HepG2 (cell line): ENCODE measurements around the gene PTPRM. TPM values are rescaled to one million over a fixed set of nuclear protein-coding genes. Genes with fewer than 3 reads are reported as not detected.

Experiments
- ATAC-seq: fragments of 200-7000 bp; cut with Tn5 transposase; 3 replicates; pipeline ENCODE4 v1.9.1; 2020; ENCODE audit warnings: mild to moderate bottlenecking, moderate library complexity
- BruUV-seq: library from RNA; stranded (reverse); fragments of 400-500 nt; replicated peaks from 2 replicates; lab custom pipeline; 2021; lab: Mats Ljungman, UMichigan
- CTCF ChIA-PET: fragments of 300-600 bp; formaldehyde crosslinking; extraction: SDS; loops from one replicate; lab custom pipeline; 2021; ENCODE audit warnings: low total read pairs, inconsistent platforms, low intra/inter-chr PET ratio; lab: Yijun Ruan, JAX
- POLR2A ChIA-PET: fragments of 350-600 bp; sonication (Branson Sonifier 250); formaldehyde crosslinking; loops from one replicate; lab custom pipeline; 2020; ENCODE audit warnings: antibody characterized with exemption, inconsistent platforms; lab: Yijun Ruan, JAX
- DNase-seq: peaks from one replicate; pipeline ENCODE4 v3.0.0-alpha.2; 2015; ENCODE audit warnings: low spot score
- FAIRE-seq: peaks from 3 replicates; lab custom pipeline; 2011; peaks lifted over from hg19 to GRCh38; lab: Jason Lieb, UNC
- H2AFZ ChIP-seq: one replicate; pipeline ENCODE4 v1.6.1; 2011; ENCODE audit warnings: low read length, inconsistent platforms
- H3K27ac ChIP-seq: fragments of 300-600 bp; 3 replicates; pipeline ENCODE4 v1.8.0; 2011; ENCODE audit warnings: mixed run types, mild to moderate bottlenecking, mixed read lengths, low read length, inconsistent platforms; ENCODE audit not compliant: insufficient read depth; ENCODE audit errors: extremely low read length
- H3K27me3 ChIP-seq, 2 experiments: fragments of 200-600 bp in 1 of 2; 2 replicates in 1 of 2; 3 replicates in 1 of 2; pipeline versions ENCODE4 v1.6.0 to v1.8.0; 2011; ENCODE audit warnings: low read length in 2 of 2, mild to moderate bottlenecking in 2 of 2, moderate library complexity in 2 of 2, inconsistent platforms in 1 of 2; ENCODE audit not compliant: insufficient read depth in 2 of 2, control insufficient read depth in 1 of 2
- H3K36me3 ChIP-seq, 2 experiments: fragments of 200-600 bp in 1 of 2; replicated peaks in 1 of 2; 2 replicates in 1 of 2; 3 replicates in 1 of 2; pipeline versions ENCODE4 v1.5.1 to v1.8.0; 2011; ENCODE audit warnings: low read length in 2 of 2, inconsistent platforms in 1 of 2; ENCODE audit not compliant: insufficient read depth in 2 of 2, control insufficient read depth in 1 of 2
- H3K4me1 ChIP-seq: 2 replicates; pipeline ENCODE4 v1.5.1; 2012; ENCODE audit warnings: low read length, inconsistent platforms; ENCODE audit not compliant: insufficient read depth
- H3K4me2 ChIP-seq: 2 replicates; pipeline ENCODE4 v1.6.0; 2011; ENCODE audit warnings: low read depth, low read length, inconsistent platforms
- H3K4me3 ChIP-seq, 3 experiments: fragments of 200-600 bp in 1 of 3; sonication (generic), shearing (Covaris generic) in 1 of 3; replicated peaks in 1 of 3; 2 replicates each; pipeline ENCODE4 v1.5.1; 2011 to 2016; ENCODE audit warnings: low read length in 3 of 3, inconsistent platforms in 2 of 3, low read depth in 2 of 3, mild to moderate bottlenecking in 2 of 3, control low read depth in 1 of 3, mixed read lengths in 1 of 3; ENCODE audit not compliant: insufficient read depth in 1 of 3
- H3K79me2 ChIP-seq: one replicate; pipeline ENCODE4 v1.6.1; 2011; ENCODE audit warnings: low read length, inconsistent platforms; ENCODE audit not compliant: insufficient read depth
- H3K9ac ChIP-seq: 2 replicates; pipeline ENCODE4 v1.6.0; 2011; ENCODE audit warnings: mild to moderate bottlenecking, low read depth, low read length, inconsistent platforms; ENCODE audit not compliant: insufficient read depth
- H3K9me3 ChIP-seq: 2 replicates; pipeline ENCODE4 v1.5.1; 2012; ENCODE audit warnings: mild to moderate bottlenecking, low read length
- H4K20me1 ChIP-seq: 2 replicates; pipeline ENCODE4 v1.6.0; 2011; ENCODE audit warnings: inconsistent platforms, mild to moderate bottlenecking, low read length, moderate library complexity; ENCODE audit not compliant: insufficient read depth
- BRD4 ChIP-seq: sonication (generic); formaldehyde crosslinking; IDR thresholded peaks from 2 replicates; pipeline ENCODE4 v1.4.0; 2020; ENCODE audit warnings: missing genetic modification reagents
- CEBPB ChIP-seq: IDR thresholded peaks from 2 replicates; pipeline ENCODE4 v1.6.1; 2011; ENCODE audit warnings: low read depth, low read length, improper control_type of control experiment, borderline replicate concordance
- EP300 ChIP-seq, 3 experiments: sonication (generic) in 1 of 3; formaldehyde crosslinking in 1 of 3; IDR thresholded peaks; 2 replicates each; pipeline versions ENCODE4 v1.5.1 to v1.6.1; 2011 to 2020; ENCODE audit warnings: low read depth in 2 of 3, low read length in 2 of 3, borderline replicate concordance in 1 of 3, improper control_type of control experiment in 1 of 3, mild to moderate bottlenecking in 1 of 3, missing genetic modification reagents in 1 of 3, moderate library complexity in 1 of 3
- FOSL2 ChIP-seq: sonication (generic); formaldehyde crosslinking; IDR thresholded peaks from 2 replicates; pipeline ENCODE4 v1.4.0; 2020; ENCODE audit warnings: missing genetic modification reagents
- FOXP1 ChIP-seq, 2 experiments: fragments of 450-650 bp in 1 of 2; IDR thresholded peaks; 2 replicates each; pipeline ENCODE4 v1.6.1; 2017 to 2018; ENCODE audit warnings: antibody characterized with exemption in 1 of 2
- NR2F1 ChIP-seq, 2 experiments: fragments of 450-650 bp in 1 of 2; formaldehyde crosslinking in 1 of 2; IDR thresholded peaks; 2 replicates each; pipeline versions ENCODE4 v1.5.0 to v1.6.1; 2016 to 2020; ENCODE audit warnings: mild to moderate bottlenecking in 1 of 2, missing compliant biosample characterization in 1 of 2, missing genetic modification reagents in 1 of 2, moderate library complexity in 1 of 2
- SMAD9 ChIP-seq: sonication (generic); formaldehyde crosslinking; IDR thresholded peaks from 2 replicates; pipeline ENCODE4 v1.5.1; 2020; ENCODE audit warnings: mild to moderate bottlenecking, missing genetic modification reagents
- SPEN ChIP-seq: sonication (generic); formaldehyde crosslinking; IDR thresholded peaks from 2 replicates; pipeline ENCODE4 v1.5.1; 2020; ENCODE audit warnings: low read depth, mild to moderate bottlenecking, missing genetic modification reagents
- ZFP82 ChIP-seq: sonication (generic); formaldehyde crosslinking; IDR thresholded peaks from 2 replicates; pipeline ENCODE4 v1.5.1; 2020; ENCODE audit warnings: mild to moderate bottlenecking, missing genetic modification reagents, borderline replicate concordance
- WGBS: methylation state at CpG from one replicate; pipeline ENCODE4 v1.1.6; 2017; ENCODE audit warnings: low lambda C conversion rate; 5-methylcytosine and 5-hydroxymethylcytosine counted together
- in situ Hi-C: cut with HindIII; loops from 2 replicates; pipeline ENCODE4 v1.10.0; 2017; ENCODE audit warnings: low pct_unique_long_range_greater_than_20kb; ENCODE audit not compliant: extremely low pct_ligation_motif_present
- intact Hi-C: fragments of 100-400 bp; cut with micrococcal nuclease; formaldehyde crosslinking; loops from one replicate; pipeline ENCODE4 v1.10.0; 2022; ENCODE audit not compliant: unreplicated experiment
- polyA plus RNA-seq, 8 experiments: library from polyadenylated mRNA; depleted of rRNA in 3 of 8; stranded (reverse) in 7 of 8; unstranded in 1 of 8; fragments of >200 nt; fragmentation: Illumina TruSeq in 4 of 8; extraction: Trizol in 4 of 8; gene quantifications; 2 replicates each; pipeline versions ENCODE4 v1.2.1 to v1.2.3, GENCODE V29; 2011 to 2016; ENCODE audit warnings: low read depth in 4 of 8, missing spikeins in 1 of 8, mixed read lengths in 1 of 8; ENCODE audit not compliant: insufficient read depth in 1 of 8
- total RNA-seq, 5 experiments: library from RNA; depleted of rRNA; stranded (reverse); fragments of >200 nt; fragmentation: Illumina TruSeq; extraction: Trizol; gene quantifications; 2 replicates each; pipeline ENCODE4 v1.2.3, GENCODE V29; 2016; ENCODE audit warnings: low read depth in 1 of 5
- TF ChIP-seq, protein P1 (sequence below): sonication (generic); formaldehyde crosslinking; IDR thresholded peaks from 2 replicates; pipeline ENCODE4 v1.4.0; 2020; ENCODE audit warnings: missing genetic modification reagents
- TF ChIP-seq, protein P2 (sequence below): conservative IDR thresholded peaks from 2 replicates; pipeline ENCODE4 v1.6.1; 2018; ENCODE audit warnings: missing genetic modification reagents
- TF ChIP-seq, protein P3 (sequence below): sonication (generic); formaldehyde crosslinking; IDR thresholded peaks from 2 replicates; pipeline ENCODE4 v1.8.0; 2022; ENCODE audit warnings: mild to moderate bottlenecking, missing genetic modification reagents, moderate library complexity

PTPRM gene
- total and polyA plus RNA-seq, 2 of the 13 experiments (the other 11 are each of a cell fraction or from before 2014, with no cell fraction given): 12.6 to 108 TPM

DNA sequence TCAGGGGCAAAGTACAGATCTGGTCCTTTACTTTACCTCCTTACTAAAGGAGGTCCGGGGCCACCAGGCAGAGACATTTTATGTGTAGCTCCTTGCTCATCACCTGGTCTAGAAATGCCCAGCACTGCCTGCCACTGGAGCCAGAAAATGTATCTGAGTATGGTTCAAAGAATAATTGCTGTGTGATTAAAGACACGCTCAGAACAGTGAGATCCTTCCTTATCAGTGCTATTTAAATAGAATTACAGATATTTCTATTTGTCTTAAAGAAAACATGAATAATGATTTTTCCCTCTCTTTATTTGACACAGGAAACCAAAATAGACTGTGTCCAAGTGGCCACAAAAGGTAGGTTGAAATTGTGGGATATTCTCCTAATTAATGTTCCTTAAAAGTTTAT lies 547.4 kb downstream of the PTPRM start:
- no peak overlapping the region for H2AFZ ChIP-seq
- peaks cover 8% of the 10 kb centered on the region for H3K4me1 ChIP-seq
- intact Hi-C loops (no loop called here), in situ Hi-C loops (no loop called here)
- H3K79me2 ChIP-seq: no peaks in the 10 kb centered on the region
- H3K4me3 ChIP-seq: no peak overlapping the region
- FAIRE-seq (no peak), ATAC-seq (no peak), DNase-seq (no peak)
- TF ChIP-seq SMAD9 (CRISPR knock-in tag) (no peak), BRD4 (no peak)
- TF ChIP-seq, protein P1, sequence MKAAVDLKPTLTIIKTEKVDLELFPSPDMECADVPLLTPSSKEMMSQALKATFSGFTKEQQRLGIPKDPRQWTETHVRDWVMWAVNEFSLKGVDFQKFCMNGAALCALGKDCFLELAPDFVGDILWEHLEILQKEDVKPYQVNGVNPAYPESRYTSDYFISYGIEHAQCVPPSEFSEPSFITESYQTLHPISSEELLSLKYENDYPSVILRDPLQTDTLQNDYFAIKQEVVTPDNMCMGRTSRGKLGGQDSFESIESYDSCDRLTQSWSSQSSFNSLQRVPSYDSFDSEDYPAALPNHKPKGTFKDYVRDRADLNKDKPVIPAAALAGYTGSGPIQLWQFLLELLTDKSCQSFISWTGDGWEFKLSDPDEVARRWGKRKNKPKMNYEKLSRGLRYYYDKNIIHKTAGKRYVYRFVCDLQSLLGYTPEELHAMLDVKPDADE: no peak
- TF ChIP-seq, protein P2, sequence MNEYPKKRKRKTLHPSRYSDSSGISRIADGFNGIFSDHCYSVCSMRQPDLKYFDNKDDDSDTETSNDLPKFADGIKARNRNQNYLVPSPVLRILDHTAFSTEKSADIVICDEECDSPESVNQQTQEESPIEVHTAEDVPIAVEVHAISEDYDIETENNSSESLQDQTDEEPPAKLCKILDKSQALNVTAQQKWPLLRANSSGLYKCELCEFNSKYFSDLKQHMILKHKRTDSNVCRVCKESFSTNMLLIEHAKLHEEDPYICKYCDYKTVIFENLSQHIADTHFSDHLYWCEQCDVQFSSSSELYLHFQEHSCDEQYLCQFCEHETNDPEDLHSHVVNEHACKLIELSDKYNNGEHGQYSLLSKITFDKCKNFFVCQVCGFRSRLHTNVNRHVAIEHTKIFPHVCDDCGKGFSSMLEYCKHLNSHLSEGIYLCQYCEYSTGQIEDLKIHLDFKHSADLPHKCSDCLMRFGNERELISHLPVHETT (CRISPR knock-in tag): no peak
- H3K4me2 ChIP-seq: no peak overlapping the region
- peaks cover 0 to 3% of the 10 kb centered on the region in 2 experiments; a peak in 1 of 5 replicates for H3K36me3 ChIP-seq
- H3K9me3 ChIP-seq: no peaks in the 10 kb centered on the region
- H3K27ac ChIP-seq: no peak overlapping the region
- no peak overlapping the region for H3K9ac ChIP-seq
- 84% methylated on average over 2 of the region's 2 CpGs for WGBS
- H4K20me1 ChIP-seq: no peaks in the 10 kb centered on the region
- ChIA-PET POLR2A (no interaction called here), CTCF (no interaction called here)
- BruUV-seq: no TSS peak
- H3K27me3 ChIP-seq: no peaks in the 10 kb centered on the region

DNA sequence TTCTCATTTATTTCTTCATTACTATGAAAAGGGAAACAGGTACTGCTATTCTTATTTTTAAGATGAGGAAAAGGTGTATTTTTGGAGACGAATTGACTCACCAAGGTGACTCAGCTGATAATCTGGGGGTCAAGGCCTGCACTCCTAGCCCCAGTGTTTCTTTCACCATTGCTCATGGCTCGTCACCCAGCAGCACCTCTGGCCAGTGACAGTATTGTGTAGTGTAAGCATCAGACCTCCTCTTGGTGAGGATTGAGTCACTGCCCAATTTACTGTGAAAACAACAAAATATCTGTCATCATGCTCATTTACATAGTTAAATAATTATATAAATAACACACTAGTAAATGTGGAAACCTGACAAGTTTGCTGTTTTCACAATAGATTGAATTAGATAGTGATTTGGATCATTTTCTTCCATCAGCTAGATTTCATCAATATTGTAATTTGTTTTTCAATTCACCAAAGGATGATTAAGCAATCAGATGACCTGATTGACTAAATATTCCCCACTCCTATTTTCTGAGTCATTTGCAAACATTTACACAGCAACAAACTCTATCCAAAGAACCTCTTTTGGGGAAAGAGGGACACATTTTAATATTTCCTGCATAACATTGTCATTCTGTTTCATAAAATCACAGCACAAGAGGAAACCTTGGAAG lies 549.4 kb downstream of the PTPRM start:
- Histone ChIP-seq H2AFZ (no peak overlapping the region), H3K4me1 (peaks cover 8% of the 10 kb centered on the region), H3K27ac (no peak overlapping the region), H3K27me3 (no peaks in the 10 kb centered on the region), H3K4me3 (no peak overlapping the region), H4K20me1 (no peaks in the 10 kb centered on the region), H3K36me3 (0 out of 5 replicates have a peak, but pooled peaks cover 0 to 3% of the 10 kb centered on the region in 2 experiments), H3K79me2 (no peaks in the 10 kb centered on the region), H3K9me3 (no peaks in the 10 kb centered on the region), H3K9ac (no peak overlapping the region), H3K4me2 (no peak overlapping the region)
- DNase-seq: peak; percentile 25
- no TSS peak for BruUV-seq
- in situ Hi-C loops (no loop called here), intact Hi-C loops (no loop called here)
- 60% methylated on average over 2 of the region's 2 CpGs for whole genome bisulfite sequencing
- FAIRE-seq: no peak
- POLR2A ChIA-PET: interaction anchor here (1.2 kb wide), 1 partner anchor 107 kb away, joined by 3 read pairs; no protein-coding TSS in a partner anchor
- ATAC-seq: peak; percentile 63; the same call in 2 of the 3 replicates
- CTCF ChIA-PET: no interaction called here
- TF ChIP-seq NR2F1 (CRISPR knock-in tag; IDR thresholded peaks at IDR 0.05) (peak in 1 of 2 experiments; percentile 42; a peak in 1 of 4 replicates), SPEN (no peak), CEBPB (peak; percentile 84), ZFP82 (CRISPR knock-in tag) (no peak), FOSL2 (CRISPR knock-in tag) (peak; percentile 86), FOXP1 (IDR thresholded peaks at IDR 0.05) (no peak), FOXP1 (CRISPR knock-in tag; IDR thresholded peaks at IDR 0.05) (0 out of 2 replicates have a peak, but pooled peaks have one; percentile 20), EP300 (IDR thresholded peaks at IDR 0.05; ENCODE audit: low read depth in 2 of 2, low read length in 2 of 2) (peak in 1 of 2 experiments; percentile 35; a peak in 1 of 4 replicates), EP300 (CRISPR knock-in tag; IDR thresholded peaks at IDR 0.05; ENCODE audit: borderline replicate concordance) (no peak)
- TF ChIP-seq, protein P3, sequence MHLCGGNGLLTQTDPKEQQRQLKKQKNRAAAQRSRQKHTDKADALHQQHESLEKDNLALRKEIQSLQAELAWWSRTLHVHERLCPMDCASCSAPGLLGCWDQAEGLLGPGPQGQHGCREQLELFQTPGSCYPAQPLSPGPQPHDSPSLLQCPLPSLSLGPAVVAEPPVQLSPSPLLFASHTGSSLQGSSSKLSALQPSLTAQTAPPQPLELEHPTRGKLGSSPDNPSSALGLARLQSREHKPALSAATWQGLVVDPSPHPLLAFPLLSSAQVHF (CRISPR knock-in tag): no peak
